Measurements from ENCODE around the gene CAPSL.
A peak's percentile ranks its signal among the peaks of the same experiment; 100 is the strongest.
"Not testable (repeated sequence)": the region's sequence is repeated elsewhere in the genome, so short reads cannot be mapped to it uniquely, and the experiment has no call there.

CAPSL gene

DNA sequence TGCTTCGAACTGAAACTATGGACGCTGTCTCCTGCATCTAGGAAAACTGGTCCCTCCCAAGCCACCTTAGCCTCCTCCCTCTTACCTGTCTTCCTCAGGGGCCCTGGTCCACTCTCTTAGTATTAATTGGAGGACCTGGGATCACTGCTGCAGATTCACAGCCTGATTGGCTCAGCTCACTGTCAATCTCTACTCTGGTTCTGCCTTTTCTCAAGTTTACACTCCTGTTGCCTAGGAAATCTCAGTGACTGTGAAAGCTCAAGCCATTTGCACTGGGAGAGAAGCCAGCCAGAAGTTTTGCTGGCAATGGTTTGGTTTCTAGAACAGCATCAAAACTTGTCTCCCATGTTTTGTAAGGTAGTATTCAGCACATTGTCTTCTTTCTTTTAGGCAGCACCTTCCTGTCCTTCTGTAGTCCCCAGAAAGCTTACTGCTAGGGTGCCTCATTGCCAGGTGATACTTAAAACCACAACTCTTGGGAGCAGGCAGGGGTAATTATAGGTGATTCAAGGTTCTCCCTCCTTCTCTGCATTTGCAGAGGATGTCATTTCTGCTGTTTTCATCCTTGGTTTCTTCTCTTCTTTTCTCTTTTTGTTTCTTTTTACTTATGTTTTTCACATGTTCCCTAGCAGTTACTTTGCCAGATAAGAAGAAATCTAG, at the start of gene CAPSL:
Gene CAPSL (minus strand): TSS at position 55 of the 660 bp plus-strand sequence. CDS start 17,502 bp downstream, outside the sequence.
- no peak for DNase-seq (ENCODE audit: low read depth in 2 of 2)

DNA sequence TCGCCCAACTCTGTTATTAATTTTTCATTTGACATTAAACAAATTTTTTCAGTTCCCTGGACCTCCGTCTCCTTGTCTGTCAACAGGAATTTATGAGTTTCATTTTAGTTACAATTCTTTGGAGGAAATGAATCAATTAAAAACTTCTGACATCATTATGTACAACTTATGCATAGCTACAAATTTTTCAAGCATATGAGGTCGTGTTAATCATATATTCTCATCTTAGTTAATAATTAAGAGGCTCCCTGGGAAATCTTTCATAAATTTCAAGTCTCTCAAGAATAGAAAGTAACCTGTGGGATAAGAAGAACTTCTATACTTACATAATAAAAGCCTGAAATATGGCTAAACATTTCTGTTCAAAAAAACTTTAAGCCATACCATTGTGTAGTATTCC, 49.4 kb upstream of the CAPSL start:
- DNase-seq (ENCODE audit: low read depth in 2 of 2), result no peak

DNA sequence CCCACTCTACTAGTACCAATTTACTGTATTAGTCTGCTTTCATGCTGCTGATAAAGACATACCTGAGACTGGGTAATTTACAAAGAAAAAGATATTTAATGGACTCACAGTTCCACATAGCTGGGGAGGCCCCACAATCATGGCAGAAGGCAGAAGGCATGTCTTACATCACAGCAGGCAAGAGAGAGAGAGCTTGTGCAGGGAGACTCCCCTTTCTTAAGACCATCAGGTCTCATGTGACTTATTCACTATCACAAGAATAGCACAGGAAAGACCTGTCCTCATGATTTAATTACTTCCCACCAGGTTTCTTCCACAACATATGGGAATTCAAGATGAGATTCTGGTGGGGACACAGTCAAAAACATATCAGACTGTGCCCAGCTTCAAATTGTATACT, 41.3 kb upstream of the CAPSL start:
- no peak for DNase-seq (ENCODE audit: low read depth in 2 of 2)

DNA sequence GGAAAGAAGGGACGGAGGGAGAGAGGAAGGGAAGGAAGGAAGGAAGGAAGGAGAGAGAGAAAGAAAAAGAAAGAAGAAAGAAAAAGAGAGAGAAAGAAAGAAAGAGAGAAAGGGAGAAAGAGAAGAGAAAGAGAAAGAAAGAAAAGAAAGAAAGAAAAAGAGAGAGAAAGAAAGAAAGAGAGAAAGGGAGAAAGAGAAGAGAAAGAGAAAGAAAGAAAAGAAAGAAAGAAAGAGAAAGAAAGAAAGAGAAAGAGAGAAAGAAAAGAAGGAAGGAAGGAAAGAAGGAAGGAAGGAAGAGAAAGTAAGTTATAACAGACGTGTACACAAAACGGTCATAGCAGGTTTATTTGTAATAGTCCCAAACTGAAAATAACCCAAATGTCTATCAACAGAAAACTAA, 38.4 kb upstream of the CAPSL start:
- DNase-seq (ENCODE audit: low read depth in 2 of 2), result not testable (repeated sequence)

DNA sequence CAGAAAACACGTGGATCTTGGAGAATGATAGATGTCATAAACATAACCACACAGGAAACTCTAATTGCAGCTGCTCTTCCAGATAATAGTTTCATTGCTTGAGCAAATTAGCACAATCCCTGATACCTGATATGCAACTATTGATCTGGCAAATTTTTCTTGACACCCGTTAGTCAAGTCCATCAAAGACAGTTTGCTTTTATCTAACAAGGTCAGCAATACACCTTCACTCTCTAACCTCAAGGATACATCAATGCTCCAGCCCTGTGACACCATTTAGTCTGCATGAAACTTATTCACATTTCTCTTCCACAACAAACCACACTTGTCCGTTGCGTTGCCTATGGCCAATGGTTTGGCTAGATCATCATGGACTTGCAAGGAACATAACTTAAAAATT, 36.1 kb upstream of the CAPSL start:
- no peak for DNase-seq (ENCODE audit: low read depth in 2 of 2)

DNA sequence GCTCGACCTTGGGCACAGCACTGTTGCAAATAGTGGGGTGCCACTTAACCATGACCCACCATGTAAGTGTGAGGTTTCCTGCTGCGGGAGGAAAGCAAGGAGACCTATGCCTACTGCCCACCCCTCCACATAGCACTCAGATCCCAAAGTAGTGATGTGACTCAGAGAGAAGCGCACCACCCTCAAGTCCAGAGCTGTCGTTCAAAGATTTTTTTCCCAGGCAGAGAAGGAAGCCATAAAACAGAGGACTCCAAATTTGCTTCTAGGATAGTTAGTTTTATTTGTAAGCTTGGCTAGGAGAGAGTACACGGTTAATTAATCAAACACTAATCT, 33.4 kb upstream of the CAPSL start:
- DNase-seq (ENCODE audit: low read depth in 2 of 2), result no peak

GRCh38 chr5:35971186-35971877, 32.9 kb upstream of the CAPSL start:
- no peak for DNase-seq (ENCODE audit: low read depth in 2 of 2)

DNA sequence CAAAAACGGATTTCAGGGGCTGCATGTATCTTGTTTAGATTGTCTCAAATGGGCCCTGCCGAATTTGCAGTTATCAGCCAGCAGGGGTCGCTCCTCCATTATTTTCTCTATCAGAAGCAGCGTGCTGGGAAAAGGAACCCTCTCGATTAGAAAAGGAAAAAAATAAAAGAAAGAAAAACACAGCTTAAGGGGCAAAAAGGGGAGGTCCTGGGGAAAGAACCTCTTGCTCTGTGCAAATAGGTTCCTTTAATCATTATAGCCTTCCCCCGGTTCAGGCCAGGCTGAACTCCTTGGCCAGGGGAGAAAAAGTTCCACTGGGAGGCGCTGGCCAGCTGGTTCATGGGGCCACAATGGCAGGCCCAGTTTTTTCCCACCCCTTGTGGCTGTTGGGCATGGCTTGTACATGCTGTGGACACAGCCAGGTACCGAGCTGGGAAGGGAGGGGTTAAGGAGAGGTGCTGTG, 25.0 kb upstream of the CAPSL start:
- no peak for DNase-seq (ENCODE audit: low read depth in 2 of 2)

DNA sequence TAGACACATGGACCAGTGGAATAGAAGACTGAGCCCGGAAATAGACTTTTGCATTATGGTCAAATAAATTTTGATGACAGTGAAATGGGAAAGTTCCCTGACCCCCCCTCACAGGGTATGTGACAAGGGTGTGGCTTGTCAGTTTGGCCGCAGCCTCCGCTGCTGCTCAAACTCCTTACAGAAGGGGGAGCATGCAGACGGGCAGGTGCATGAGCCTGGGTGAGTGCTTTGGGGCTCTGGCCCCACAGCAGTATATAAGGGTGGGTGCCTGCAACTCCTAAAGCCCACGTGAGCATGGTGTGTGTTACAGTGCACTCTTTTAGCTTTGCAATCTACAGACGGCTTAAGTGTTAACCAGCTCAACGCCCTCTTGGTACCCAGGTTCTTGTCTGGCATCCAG, 21.9 kb upstream of the CAPSL start:
- no peak for DNase-seq (ENCODE audit: low read depth in 2 of 2)

- no peak for DNase-seq (ENCODE audit: low read depth in 2 of 2)
Measured at GRCh38 chr5:35956429-35956828, 18.0 kb upstream of the CAPSL start.

DNA sequence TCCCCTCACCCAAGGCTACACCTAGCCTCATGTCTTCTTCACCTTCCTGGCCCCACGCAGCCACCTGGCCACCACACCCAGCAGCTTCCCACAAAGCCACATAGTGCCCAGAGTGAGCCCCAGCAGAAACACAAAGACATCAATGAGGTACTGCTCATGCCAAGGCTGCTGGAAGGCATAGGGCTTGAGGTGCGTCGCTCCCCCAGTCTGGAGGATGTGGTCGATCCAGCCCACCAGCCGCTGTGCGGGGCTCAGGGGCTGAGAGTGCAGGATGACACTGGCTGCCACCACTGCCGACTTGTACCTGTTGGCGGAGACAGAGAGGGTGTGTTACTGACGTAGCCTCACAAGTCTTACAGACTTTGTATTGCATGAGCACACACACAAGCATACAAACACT, 15.8 kb upstream of the CAPSL start:
- DNase-seq (ENCODE audit: low read depth in 2 of 2), result no peak

DNA sequence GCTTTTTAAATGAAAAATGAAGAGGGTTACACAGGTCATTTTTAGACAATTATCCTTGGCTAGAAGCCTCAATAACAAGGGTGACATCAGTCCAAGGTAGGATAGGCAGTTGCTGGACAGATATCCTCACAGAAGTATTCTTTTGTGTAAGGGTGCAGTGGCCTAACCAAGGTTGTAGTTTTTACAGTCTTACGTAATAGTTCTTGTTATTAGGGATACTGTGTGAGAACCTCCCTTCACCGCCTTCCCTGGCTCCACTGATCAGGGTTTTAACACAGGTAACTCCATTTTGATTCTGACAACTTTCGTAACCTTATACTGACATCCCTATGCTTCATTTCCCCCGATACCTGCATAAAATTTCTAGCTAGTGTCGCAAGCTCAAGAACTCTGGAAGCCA, 8.7 kb upstream of the CAPSL start:
- DNase-seq (ENCODE audit: low read depth in 2 of 2), result no peak

DNA sequence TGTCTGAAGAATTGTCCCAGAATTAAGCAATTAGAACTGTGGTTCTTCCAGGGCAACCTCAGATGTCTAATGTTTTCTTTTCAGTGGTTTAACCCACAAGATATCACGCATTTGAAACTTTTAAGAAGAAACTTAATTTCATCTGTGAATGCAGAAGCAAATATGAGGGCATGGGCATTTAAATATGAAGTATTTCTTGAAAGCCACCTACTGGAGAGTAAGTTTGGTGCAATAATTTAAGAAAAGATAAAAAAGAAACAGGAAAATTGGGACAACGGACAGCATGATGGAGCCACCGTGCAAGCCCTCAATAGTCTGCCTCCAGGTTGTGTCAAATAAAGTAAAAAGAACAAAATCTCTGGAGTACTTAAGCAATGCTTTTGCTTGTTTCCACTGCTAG, 1.2 kb upstream of the CAPSL start:
- no peak for DNase-seq (ENCODE audit: low read depth in 2 of 2)

- DNase-seq (ENCODE audit: low read depth in 2 of 2), result peak in 1 of 2 donors; percentile 37
Measured at GRCh38 chr5:35926389-35927051, 11.9 kb downstream of the CAPSL start.

GRCh38 chr5:35924950-35925722, 13.3 kb downstream of the CAPSL start:
- peak; percentile 72 to 77 for DNase-seq (ENCODE audit: low read depth in 2 of 2)

DNA sequence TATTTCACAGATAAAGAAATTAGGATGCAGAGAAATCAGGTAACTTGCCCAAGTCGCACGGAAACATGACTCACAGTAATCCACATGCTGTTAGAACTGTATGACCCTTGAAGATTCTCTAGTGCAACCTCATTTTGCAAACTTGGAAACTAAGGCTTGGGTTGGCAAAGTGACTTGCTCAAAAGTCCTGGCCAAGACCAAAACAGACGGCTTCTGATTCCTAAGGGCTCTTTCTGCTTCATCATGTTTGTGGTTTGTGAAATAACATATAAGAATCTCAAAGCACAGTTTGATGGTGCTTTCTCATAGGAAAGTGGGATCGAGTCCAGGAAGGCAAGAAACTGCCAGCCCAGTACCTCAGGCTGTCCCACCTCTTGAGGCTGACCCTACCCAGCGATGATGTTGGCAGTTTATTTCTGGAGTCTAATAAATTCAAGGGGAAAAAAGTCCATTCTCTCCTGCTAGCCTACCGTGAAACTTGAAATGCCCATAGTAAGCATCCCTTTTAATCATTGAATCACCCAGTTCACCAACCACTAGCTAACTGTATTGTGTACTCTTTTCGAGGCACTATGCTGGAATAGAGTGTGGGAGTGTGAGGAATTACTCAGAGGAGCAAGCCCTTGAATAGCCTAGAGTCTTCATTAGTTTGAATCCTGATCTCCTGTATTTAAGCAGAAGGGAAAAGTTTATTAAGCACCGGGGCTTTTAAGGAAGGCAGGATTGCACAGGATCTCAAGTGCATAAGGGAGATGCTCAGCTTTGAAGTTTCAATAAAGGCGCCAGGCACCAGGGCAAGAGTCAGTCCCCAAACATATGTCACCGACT, 14.1 kb downstream of the CAPSL start:
- no peak for DNase-seq (ENCODE audit: low read depth in 2 of 2)

- no peak for DNase-seq (ENCODE audit: low read depth in 2 of 2)
Measured at GRCh38 chr5:35922468-35922867, 16.0 kb downstream of the CAPSL start.

DNA sequence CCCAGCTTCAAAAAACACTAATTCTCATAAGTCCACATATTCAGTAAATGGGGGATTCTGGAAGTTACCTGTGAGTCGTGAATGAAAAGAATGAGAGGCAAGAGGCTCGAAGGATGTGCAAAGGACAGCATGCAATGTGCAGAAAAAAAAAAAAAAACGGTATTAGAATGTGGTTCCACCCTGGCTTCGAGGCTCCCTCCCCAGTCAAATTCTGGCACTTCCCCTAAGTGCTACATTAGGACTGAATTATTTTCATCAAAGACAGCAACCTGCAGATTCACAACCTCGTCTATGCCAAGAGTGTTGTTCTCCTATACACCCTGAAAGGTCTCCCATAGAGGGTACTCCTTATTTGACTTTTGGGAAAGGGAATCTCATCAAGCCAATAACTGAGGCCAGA, 16.5 kb downstream of the CAPSL start:
- DNase-seq (ENCODE audit: low read depth in 2 of 2), result no peak

GRCh38 chr5:35920890-35921289, 17.5 kb downstream of the CAPSL start:
- no peak for DNase-seq (ENCODE audit: low read depth in 2 of 2)

GRCh38 chr5:35919191-35919590, 19.2 kb downstream of the CAPSL start:
- no peak for DNase-seq (ENCODE audit: low read depth in 2 of 2)

DNA sequence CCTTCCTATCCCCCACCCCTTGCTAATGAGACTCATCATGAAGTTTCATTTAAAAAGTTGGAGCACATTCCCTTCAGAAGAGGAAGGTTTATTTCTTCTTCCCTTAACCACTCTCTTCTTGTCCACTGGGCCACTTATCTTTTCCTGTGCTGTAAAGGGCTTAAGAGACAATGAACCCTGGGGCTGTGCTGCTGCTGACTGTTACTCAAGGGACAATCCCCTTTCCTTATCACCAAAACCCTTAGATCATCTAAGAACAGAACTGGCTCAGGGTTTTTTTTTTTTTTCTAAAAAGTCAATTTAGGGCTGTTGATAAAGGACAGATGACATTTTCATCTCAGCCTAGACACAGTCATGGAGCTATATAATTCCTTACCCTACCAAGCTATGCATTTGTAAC, 29.6 kb downstream of the CAPSL start:
- no peak for DNase-seq (ENCODE audit: low read depth in 2 of 2)
